ENCODE data around the gene OPRD1.

Gene OPRD1

GRCh38 chr1:28832966-28833365 lies 21.0 kb downstream of the OPRD1 start:
- WGBS (ENCODE audit: extremely low coverage, insufficient coverage, insufficient read length) = no CpG with 5 or more reads among the region's 4 CpGs
- Histone ChIP-seq H3K4me3 (ENCODE audit: low read depth, low read length) (no peak overlapping the region), H3K4ac (ENCODE audit: low read depth, low read length) (no peak overlapping the region), H3K18ac (ENCODE audit: low read length) (no peak overlapping the region), H4K91ac (ENCODE audit: low read depth, low read length) (no peak overlapping the region), H2AK5ac (ENCODE audit: low read length) (no peak overlapping the region), H3K4me1 (ENCODE audit: control insufficient read depth in 1 of 2, insufficient read depth in 2 of 2, low read length in 2 of 2) (no peaks in the 10 kb centered on the region), H4K12ac (ENCODE audit: low read depth, low read length) (no peak overlapping the region), H3K9me3 (ENCODE audit: insufficient read depth, low read depth, low read length) (peaks cover 1% of the 10 kb centered on the region), H3K14ac (ENCODE audit: low read length) (no peak overlapping the region), H4K8ac (ENCODE audit: low read depth, low read length) (no peak overlapping the region), H3K4me2 (ENCODE audit: low read length) (no peak overlapping the region), H3K27me3 (ENCODE audit: insufficient read depth, low read length) (no peaks in the 10 kb centered on the region), H2BK12ac (ENCODE audit: low read length) (no peak overlapping the region), H3K79me1 (ENCODE audit: low read length) (no peaks in the 10 kb centered on the region), H2BK120ac (ENCODE audit: insufficient read depth, low read length, poor library complexity) (no peak overlapping the region), H3K79me2 (ENCODE audit: control insufficient read depth, insufficient read depth, low read length, poor library complexity) (no peaks in the 10 kb centered on the region), H2AFZ (ENCODE audit: insufficient read depth, low read length, poor library complexity) (no peak overlapping the region), H2BK5ac (ENCODE audit: low read depth, low read length, poor library complexity) (no peak overlapping the region), H3K27ac (ENCODE audit: low read depth, low read length) (no peak overlapping the region), H3K9ac (ENCODE audit: low read length) (no peak overlapping the region), H3K36me3 (ENCODE audit: control insufficient read depth in 1 of 2, insufficient read depth in 2 of 2, low read length in 2 of 2) (no peaks in the 10 kb centered on the region), H3K23ac (ENCODE audit: low read length) (no peak overlapping the region)
- no peak for DNase-seq

GRCh38 chr1:28833381-28833780 lies 21.4 kb downstream of the OPRD1 start:
- H4K12ac ChIP-seq (ENCODE audit: low read depth, low read length) = no peak overlapping the region
- H2AK5ac ChIP-seq (ENCODE audit: low read length) = no peak overlapping the region
- peaks cover 1% of the 10 kb centered on the region for H3K9me3 ChIP-seq (ENCODE audit: insufficient read depth, low read depth, low read length)
- H3K4me3 ChIP-seq (ENCODE audit: low read depth, low read length) = no peak overlapping the region
- no peak overlapping the region for H3K27ac ChIP-seq (ENCODE audit: low read depth, low read length)
- no peak overlapping the region for H4K8ac ChIP-seq (ENCODE audit: low read depth, low read length)
- no peak overlapping the region for H3K9ac ChIP-seq (ENCODE audit: low read length)
- no peaks in the 10 kb centered on the region for H3K4me1 ChIP-seq (ENCODE audit: control insufficient read depth in 1 of 2, insufficient read depth in 2 of 2, low read length in 2 of 2)
- WGBS (ENCODE audit: extremely low coverage, insufficient coverage, insufficient read length) = no CpG with 5 or more reads among the region's 7 CpGs
- H3K14ac ChIP-seq (ENCODE audit: low read length) = no peak overlapping the region
- H3K23ac ChIP-seq (ENCODE audit: low read length) = no peak overlapping the region
- no peak for DNase-seq
- no peaks in the 10 kb centered on the region for H3K79me2 ChIP-seq (ENCODE audit: control insufficient read depth, insufficient read depth, low read length, poor library complexity)
- no peak overlapping the region for H2BK5ac ChIP-seq (ENCODE audit: low read depth, low read length, poor library complexity)
- H3K4me2 ChIP-seq (ENCODE audit: low read length) = no peak overlapping the region
- H3K27me3 ChIP-seq (ENCODE audit: insufficient read depth, low read length) = no peaks in the 10 kb centered on the region
- no peak overlapping the region for H3K4ac ChIP-seq (ENCODE audit: low read depth, low read length)
- H3K36me3 ChIP-seq (ENCODE audit: control insufficient read depth in 1 of 2, insufficient read depth in 2 of 2, low read length in 2 of 2) = no peaks in the 10 kb centered on the region
- H2BK120ac ChIP-seq (ENCODE audit: insufficient read depth, low read length, poor library complexity) = no peak overlapping the region
- H3K79me1 ChIP-seq (ENCODE audit: low read length) = no peaks in the 10 kb centered on the region
- no peak overlapping the region for H2BK12ac ChIP-seq (ENCODE audit: low read length)
- H3K18ac ChIP-seq (ENCODE audit: low read length) = no peak overlapping the region
- H2AFZ ChIP-seq (ENCODE audit: insufficient read depth, low read length, poor library complexity) = no peak overlapping the region
- no peak overlapping the region for H4K91ac ChIP-seq (ENCODE audit: low read depth, low read length)

GRCh38 chr1:28835237-28835650 lies 23.3 kb downstream of the OPRD1 start:
- Histone ChIP-seq H3K9me3 (ENCODE audit: insufficient read depth, low read depth, low read length) (no peaks in the 10 kb centered on the region), H2BK5ac (ENCODE audit: low read depth, low read length, poor library complexity) (no peak overlapping the region), H3K4ac (ENCODE audit: low read depth, low read length) (no peak overlapping the region), H3K36me3 (ENCODE audit: control insufficient read depth in 1 of 2, insufficient read depth in 2 of 2, low read length in 2 of 2) (no peaks in the 10 kb centered on the region), H3K4me2 (ENCODE audit: low read length) (no peak overlapping the region), H3K79me2 (ENCODE audit: control insufficient read depth, insufficient read depth, low read length, poor library complexity) (no peaks in the 10 kb centered on the region), H4K12ac (ENCODE audit: low read depth, low read length) (no peak overlapping the region), H3K27ac (ENCODE audit: low read depth, low read length) (no peak overlapping the region), H3K23ac (ENCODE audit: low read length) (no peak overlapping the region), H2BK12ac (ENCODE audit: low read length) (no peak overlapping the region), H2AK5ac (ENCODE audit: low read length) (no peak overlapping the region), H3K18ac (ENCODE audit: low read length) (no peak overlapping the region), H3K27me3 (ENCODE audit: insufficient read depth, low read length) (no peaks in the 10 kb centered on the region), H4K91ac (ENCODE audit: low read depth, low read length) (no peak overlapping the region), H3K9ac (ENCODE audit: low read length) (peak overlapping the region; percentile 32), H3K79me1 (ENCODE audit: low read length) (no peaks in the 10 kb centered on the region), H2BK120ac (ENCODE audit: insufficient read depth, low read length, poor library complexity) (no peak overlapping the region), H2AFZ (ENCODE audit: insufficient read depth, low read length, poor library complexity) (no peak overlapping the region), H4K8ac (ENCODE audit: low read depth, low read length) (no peak overlapping the region), H3K14ac (ENCODE audit: low read length) (no peak overlapping the region), H3K4me1 (ENCODE audit: control insufficient read depth in 1 of 2, insufficient read depth in 2 of 2, low read length in 2 of 2) (no peaks in the 10 kb centered on the region), H3K4me3 (ENCODE audit: low read depth, low read length) (no peak overlapping the region)
- no peak for DNase-seq
- no CpG with 5 or more reads among the region's 4 CpGs for WGBS (ENCODE audit: extremely low coverage, insufficient coverage, insufficient read length)

GRCh38 chr1:28836421-28836956 lies 24.5 kb downstream of the OPRD1 start:
- H3K4ac ChIP-seq (ENCODE audit: low read depth, low read length) = no peak overlapping the region
- no peak for DNase-seq
- no peak overlapping the region for H3K18ac ChIP-seq (ENCODE audit: low read length)
- H2AK5ac ChIP-seq (ENCODE audit: low read length) = no peak overlapping the region
- no peak overlapping the region for H4K12ac ChIP-seq (ENCODE audit: low read depth, low read length)
- no peak overlapping the region for H2BK5ac ChIP-seq (ENCODE audit: low read depth, low read length, poor library complexity)
- H3K79me1 ChIP-seq (ENCODE audit: low read length) = no peaks in the 10 kb centered on the region
- no peak overlapping the region for H2BK120ac ChIP-seq (ENCODE audit: insufficient read depth, low read length, poor library complexity)
- no peak overlapping the region for H4K91ac ChIP-seq (ENCODE audit: low read depth, low read length)
- H2AFZ ChIP-seq (ENCODE audit: insufficient read depth, low read length, poor library complexity) = no peak overlapping the region
- no peaks in the 10 kb centered on the region for H3K4me1 ChIP-seq (ENCODE audit: control insufficient read depth in 1 of 2, insufficient read depth in 2 of 2, low read length in 2 of 2)
- no peaks in the 10 kb centered on the region for H3K9me3 ChIP-seq (ENCODE audit: insufficient read depth, low read depth, low read length)
- no peaks in the 10 kb centered on the region for H3K27me3 ChIP-seq (ENCODE audit: insufficient read depth, low read length)
- no peaks in the 10 kb centered on the region for H3K36me3 ChIP-seq (ENCODE audit: control insufficient read depth in 1 of 2, insufficient read depth in 2 of 2, low read length in 2 of 2)
- WGBS (ENCODE audit: extremely low coverage, insufficient coverage, insufficient read length) = no CpG with 5 or more reads among the region's 15 CpGs
- no peak overlapping the region for H3K4me3 ChIP-seq (ENCODE audit: low read depth, low read length)
- H3K14ac ChIP-seq (ENCODE audit: low read length) = no peak overlapping the region
- H2BK12ac ChIP-seq (ENCODE audit: low read length) = no peak overlapping the region
- H3K9ac ChIP-seq (ENCODE audit: low read length) = no peak overlapping the region
- H3K27ac ChIP-seq (ENCODE audit: low read depth, low read length) = no peak overlapping the region
- H4K8ac ChIP-seq (ENCODE audit: low read depth, low read length) = no peak overlapping the region
- no peak overlapping the region for H3K4me2 ChIP-seq (ENCODE audit: low read length)
- H3K79me2 ChIP-seq (ENCODE audit: control insufficient read depth, insufficient read depth, low read length, poor library complexity) = no peaks in the 10 kb centered on the region
- H3K23ac ChIP-seq (ENCODE audit: low read length) = no peak overlapping the region

Measured in trophoblast cell (in vitro differentiated cells and primary cell).